Measurements from ENCODE around the gene FLOT1. TPM values are rescaled to one million over a fixed set of nuclear protein-coding genes. Genes with fewer than 3 reads are reported as not detected.

Gene FLOT1
- total RNA-seq, 1 experiment from 2014 or later, result 176 TPM

DNA sequence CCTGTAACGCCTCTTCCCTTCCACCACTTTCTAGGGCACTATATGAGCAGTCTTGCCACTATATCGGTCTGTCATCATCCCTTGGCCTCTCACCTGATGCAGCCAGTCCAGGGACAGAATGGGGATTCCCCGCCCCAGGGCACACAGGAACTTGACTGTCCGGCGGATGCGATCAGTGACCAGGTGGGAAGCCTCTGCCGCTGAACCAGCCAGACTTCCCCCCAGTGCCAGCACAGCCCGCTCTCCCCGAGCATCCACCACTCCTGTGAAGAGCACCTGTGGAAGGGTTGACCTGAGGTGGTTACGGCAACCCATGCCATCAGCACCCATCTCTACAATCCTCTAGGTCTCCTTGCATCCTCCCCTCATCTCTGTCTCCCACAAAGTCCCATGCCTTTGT is 39.5 kb downstream of the FLOT1 start:
- in situ Hi-C loops (cut with HindIII; ENCODE audit: low pct_unique_long_range_greater_than_20kb, low sequenced_read_pairs) (no loop called here), intact Hi-C loops (cut with micrococcal nuclease; ENCODE audit: unreplicated experiment) (no loop called here)
- ChIA-PET POLR2A (no interaction called here), CTCF (no interaction called here)
- BruUV-seq (replicated peaks), result no TSS peak
- peak; percentile 27 for ATAC-seq
- no peak for DNase-seq (ENCODE audit: low read depth, low spot score)
- TF ChIP-seq SIN3A (IDR thresholded peaks at IDR 0.05; ENCODE audit: borderline replicate concordance, insufficient read depth, low read depth, low read length) (no peak), POLR2AphosphoS5 (IDR thresholded peaks at IDR 0.05; ENCODE audit: low read depth, low read length) (0 out of 2 replicates have a peak, but pooled peaks have one; percentile 47)
- no peak overlapping the region for H3K4me3 ChIP-seq (ENCODE audit: low read depth in 2 of 2, low read length in 2 of 2)
- H3K27me3 ChIP-seq (ENCODE audit: control insufficient read depth, insufficient read depth, low read length), result no peaks in the 10 kb centered on the region
- no peak overlapping the region for H3K27ac ChIP-seq (ENCODE audit: low read length)
- H3K4me1 ChIP-seq (ENCODE audit: control insufficient read depth, insufficient read depth, low read length), result peaks cover 11% of the 10 kb centered on the region
- H3K9me3 ChIP-seq (ENCODE audit: control insufficient read depth, insufficient read depth, low read depth, low read length), result no peaks in the 10 kb centered on the region
- no peaks in the 10 kb centered on the region for H3K36me3 ChIP-seq (ENCODE audit: control insufficient read depth, insufficient read depth, low read length)

DNA sequence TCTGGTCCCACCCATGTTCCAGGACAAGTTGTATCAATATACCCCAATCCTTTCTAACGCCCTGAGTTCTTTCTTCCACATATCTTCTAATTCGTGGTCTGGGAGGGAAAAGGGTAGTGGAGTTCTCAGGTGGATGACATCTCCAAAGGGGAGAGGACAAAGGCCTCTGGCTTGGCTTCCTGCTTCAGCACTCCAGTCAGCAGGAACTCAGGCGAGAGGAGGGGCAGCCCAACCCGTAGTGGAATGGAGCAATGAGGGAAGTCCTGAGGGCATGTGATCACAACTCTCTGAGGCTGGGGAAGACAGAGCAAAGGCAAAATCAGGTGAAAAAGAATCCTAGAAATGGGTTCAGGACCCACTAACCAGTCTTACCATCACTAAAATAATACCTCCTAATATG is 42.1 kb downstream of the FLOT1 start:
- Histone ChIP-seq H3K9me3 (ENCODE audit: control insufficient read depth, insufficient read depth, low read depth, low read length) (no peaks in the 10 kb centered on the region), H3K4me1 (ENCODE audit: control insufficient read depth, insufficient read depth, low read length) (no peaks in the 10 kb centered on the region), H3K36me3 (ENCODE audit: control insufficient read depth, insufficient read depth, low read length) (no peaks in the 10 kb centered on the region), H3K27me3 (ENCODE audit: control insufficient read depth, insufficient read depth, low read length) (no peaks in the 10 kb centered on the region), H3K4me3 (ENCODE audit: low read depth in 2 of 2, low read length in 2 of 2) (no peak overlapping the region), H3K27ac (ENCODE audit: low read length) (no peak overlapping the region)
- intact Hi-C loops (cut with micrococcal nuclease; ENCODE audit: unreplicated experiment), result no loop called here
- ChIA-PET POLR2A (no interaction called here), CTCF (interaction anchor here (0.9 kb wide), 1 partner anchor 21 kb away, joined by 4 read pairs; no protein-coding TSS in a partner anchor)
- ATAC-seq, result no peak
- BruUV-seq (replicated peaks), result no TSS peak
- TF ChIP-seq, protein P1, sequence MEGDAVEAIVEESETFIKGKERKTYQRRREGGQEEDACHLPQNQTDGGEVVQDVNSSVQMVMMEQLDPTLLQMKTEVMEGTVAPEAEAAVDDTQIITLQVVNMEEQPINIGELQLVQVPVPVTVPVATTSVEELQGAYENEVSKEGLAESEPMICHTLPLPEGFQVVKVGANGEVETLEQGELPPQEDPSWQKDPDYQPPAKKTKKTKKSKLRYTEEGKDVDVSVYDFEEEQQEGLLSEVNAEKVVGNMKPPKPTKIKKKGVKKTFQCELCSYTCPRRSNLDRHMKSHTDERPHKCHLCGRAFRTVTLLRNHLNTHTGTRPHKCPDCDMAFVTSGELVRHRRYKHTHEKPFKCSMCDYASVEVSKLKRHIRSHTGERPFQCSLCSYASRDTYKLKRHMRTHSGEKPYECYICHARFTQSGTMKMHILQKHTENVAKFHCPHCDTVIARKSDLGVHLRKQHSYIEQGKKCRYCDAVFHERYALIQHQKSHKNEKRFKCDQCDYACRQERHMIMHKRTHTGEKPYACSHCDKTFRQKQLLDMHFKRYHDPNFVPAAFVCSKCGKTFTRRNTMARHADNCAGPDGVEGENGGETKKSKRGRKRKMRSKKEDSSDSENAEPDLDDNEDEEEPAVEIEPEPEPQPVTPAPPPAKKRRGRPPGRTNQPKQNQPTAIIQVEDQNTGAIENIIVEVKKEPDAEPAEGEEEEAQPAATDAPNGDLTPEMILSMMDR (IDR thresholded peaks at IDR 0.05), result no peak
- TF ChIP-seq, protein P2, sequence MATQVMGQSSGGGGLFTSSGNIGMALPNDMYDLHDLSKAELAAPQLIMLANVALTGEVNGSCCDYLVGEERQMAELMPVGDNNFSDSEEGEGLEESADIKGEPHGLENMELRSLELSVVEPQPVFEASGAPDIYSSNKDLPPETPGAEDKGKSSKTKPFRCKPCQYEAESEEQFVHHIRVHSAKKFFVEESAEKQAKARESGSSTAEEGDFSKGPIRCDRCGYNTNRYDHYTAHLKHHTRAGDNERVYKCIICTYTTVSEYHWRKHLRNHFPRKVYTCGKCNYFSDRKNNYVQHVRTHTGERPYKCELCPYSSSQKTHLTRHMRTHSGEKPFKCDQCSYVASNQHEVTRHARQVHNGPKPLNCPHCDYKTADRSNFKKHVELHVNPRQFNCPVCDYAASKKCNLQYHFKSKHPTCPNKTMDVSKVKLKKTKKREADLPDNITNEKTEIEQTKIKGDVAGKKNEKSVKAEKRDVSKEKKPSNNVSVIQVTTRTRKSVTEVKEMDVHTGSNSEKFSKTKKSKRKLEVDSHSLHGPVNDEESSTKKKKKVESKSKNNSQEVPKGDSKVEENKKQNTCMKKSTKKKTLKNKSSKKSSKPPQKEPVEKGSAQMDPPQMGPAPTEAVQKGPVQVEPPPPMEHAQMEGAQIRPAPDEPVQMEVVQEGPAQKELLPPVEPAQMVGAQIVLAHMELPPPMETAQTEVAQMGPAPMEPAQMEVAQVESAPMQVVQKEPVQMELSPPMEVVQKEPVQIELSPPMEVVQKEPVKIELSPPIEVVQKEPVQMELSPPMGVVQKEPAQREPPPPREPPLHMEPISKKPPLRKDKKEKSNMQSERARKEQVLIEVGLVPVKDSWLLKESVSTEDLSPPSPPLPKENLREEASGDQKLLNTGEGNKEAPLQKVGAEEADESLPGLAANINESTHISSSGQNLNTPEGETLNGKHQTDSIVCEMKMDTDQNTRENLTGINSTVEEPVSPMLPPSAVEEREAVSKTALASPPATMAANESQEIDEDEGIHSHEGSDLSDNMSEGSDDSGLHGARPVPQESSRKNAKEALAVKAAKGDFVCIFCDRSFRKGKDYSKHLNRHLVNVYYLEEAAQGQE (IDR thresholded peaks at IDR 0.05; ENCODE audit: insufficient read depth in 1 of 2, low read depth in 2 of 2, low read length in 1 of 2), result no peak
- TF ChIP-seq POLR2AphosphoS5 (IDR thresholded peaks at IDR 0.05; ENCODE audit: low read depth, low read length) (no peak), TCF7L2 (IDR thresholded peaks at IDR 0.05; ENCODE audit: low read depth, low read length) (no peak), SIN3A (IDR thresholded peaks at IDR 0.05; ENCODE audit: borderline replicate concordance, insufficient read depth, low read depth, low read length) (no peak)
- in situ Hi-C loops (cut with HindIII; ENCODE audit: low pct_unique_long_range_greater_than_20kb, low sequenced_read_pairs), result no loop called here
- DNase-seq (ENCODE audit: low read depth, low spot score), result no peak

DNA sequence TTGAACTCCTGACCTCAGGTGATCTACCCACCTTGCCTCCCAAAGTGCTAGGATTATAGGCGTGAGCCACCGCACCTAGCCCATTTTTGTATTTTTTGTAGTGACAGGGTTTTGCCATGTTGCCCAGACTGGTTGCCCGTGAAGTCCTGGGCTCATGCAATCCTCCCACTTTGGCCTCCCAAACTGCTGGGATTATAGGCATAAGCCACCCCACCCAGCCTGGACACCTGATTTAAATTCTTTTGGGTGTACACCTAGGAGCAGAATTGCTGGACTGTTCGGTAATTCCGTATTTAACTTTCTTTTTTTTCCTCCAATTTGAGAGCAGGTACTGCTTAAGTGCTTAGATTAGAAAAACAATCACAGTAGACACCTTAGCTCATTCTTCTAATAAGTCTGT is 46.1 kb downstream of the FLOT1 start:
- POLR2A ChIA-PET, result no interaction called here
- CTCF ChIA-PET, result no interaction called here
- H3K27ac ChIP-seq (ENCODE audit: low read length), result no peak overlapping the region

More for the DNA sequence above, 46.1 kb downstream of the FLOT1 start:
- intact Hi-C loops (cut with micrococcal nuclease; ENCODE audit: unreplicated experiment) (no loop called here), in situ Hi-C loops (cut with HindIII; ENCODE audit: low pct_unique_long_range_greater_than_20kb, low sequenced_read_pairs) (no loop called here)
- no peak for ATAC-seq
- TF ChIP-seq, protein P2 (IDR thresholded peaks at IDR 0.05; ENCODE audit: insufficient read depth in 1 of 2, low read depth in 2 of 2, low read length in 1 of 2), result no peak
- no peak for TF ChIP-seq SIN3A (IDR thresholded peaks at IDR 0.05; ENCODE audit: borderline replicate concordance, insufficient read depth, low read depth, low read length)
- no peak for DNase-seq (ENCODE audit: low read depth, low spot score)
- Histone ChIP-seq H3K36me3 (ENCODE audit: control insufficient read depth, insufficient read depth, low read length) (no peaks in the 10 kb centered on the region), H3K9me3 (ENCODE audit: control insufficient read depth, insufficient read depth, low read depth, low read length) (no peaks in the 10 kb centered on the region), H3K4me3 (ENCODE audit: low read depth in 2 of 2, low read length in 2 of 2) (no peak overlapping the region), H3K4me1 (ENCODE audit: control insufficient read depth, insufficient read depth, low read length) (peaks cover 7% of the 10 kb centered on the region; the same call in 1 of the 2 replicates), H3K27me3 (ENCODE audit: control insufficient read depth, insufficient read depth, low read length) (no peaks in the 10 kb centered on the region)
- no TSS peak for BruUV-seq (replicated peaks)

All from Panc1 (cell line).